HAP-1 (cell line): ENCODE results near the gene DNMT3A.

Experiments used
- DNase-seq, 2 experiments: peaks; one replicate each; pipeline ENCODE4 v3.0.0-alpha.2; 2016 to 2020; ENCODE audit warnings: low spot score in 2 of 2
- H3K27me3 ChIP-seq: fragments of 250-450 bp; sonication (Bioruptor Pico); 2 replicates; pipeline ENCODE4 v1.5.1; 2020; ENCODE audit warnings: low read depth, mild to moderate bottlenecking, moderate library complexity
- H3K36me3 ChIP-seq: fragments of 250-450 bp; sonication (Bioruptor Pico); replicated peaks from 2 replicates; pipeline ENCODE4 v1.5.1; 2020; ENCODE audit warnings: mild to moderate bottlenecking
- H3K4me1 ChIP-seq: fragments of 250-450 bp; sonication (Bioruptor Pico); 2 replicates; pipeline ENCODE4 v1.5.1; 2020; ENCODE audit warnings: mild to moderate bottlenecking
- H3K4me3 ChIP-seq: fragments of 250-450 bp; sonication (Bioruptor Pico); 2 replicates; pipeline ENCODE4 v1.5.1; 2020; ENCODE audit warnings: mild to moderate bottlenecking, moderate library complexity
- H3K9me3 ChIP-seq: fragments of 250-450 bp; sonication (Bioruptor Pico); 2 replicates; pipeline ENCODE4 v1.5.1; 2020; ENCODE audit warnings: mild to moderate bottlenecking, moderate library complexity
- in situ Hi-C: fragments of 300-500 bp; cut with MboI; formaldehyde crosslinking; loops from 3 replicates; pipeline ENCODE4 v1.14.3; 2020; ENCODE audit warnings: low sequenced_read_pairs, inconsistent platforms, mixed read lengths

Gene DNMT3A

GRCh38 chr2:25322312-25322711 lies 19.4 kb downstream of the DNMT3A start:
- Histone ChIP-seq H3K4me3 (no peak overlapping the region), H3K9me3 (no peaks in the 10 kb centered on the region), H3K4me1 (peaks cover 8% of the 10 kb centered on the region), H3K36me3 (no peaks in the 10 kb centered on the region), H3K27me3 (no peaks in the 10 kb centered on the region)
- no peak for DNase-seq
- in situ Hi-C loops: no loop called here

- no peaks in the 10 kb centered on the region for H3K9me3 ChIP-seq
- H3K36me3 ChIP-seq: no peaks in the 10 kb centered on the region
- no peak overlapping the region for H3K4me3 ChIP-seq
- H3K4me1 ChIP-seq: peaks cover 8% of the 10 kb centered on the region
- in situ Hi-C loops: no loop called here
- DNase-seq: no peak
- H3K27me3 ChIP-seq: no peaks in the 10 kb centered on the region
These were observed 21.6 kb downstream of the DNMT3A start for GRCh38 chr2:25320077-25320476.

- Histone ChIP-seq H3K4me1 (peaks cover 5% of the 10 kb centered on the region; the same call in 1 of the 2 replicates), H3K27me3 (no peaks in the 10 kb centered on the region), H3K36me3 (no peaks in the 10 kb centered on the region; the same call in 1 of the 2 replicates), H3K4me3 (no peak overlapping the region), H3K9me3 (no peaks in the 10 kb centered on the region)
- in situ Hi-C loops: no loop called here
- no peak for DNase-seq
These were observed 25.6 kb downstream of the DNMT3A start for GRCh38 chr2:25316101-25316500.

GRCh38 chr2:25315316-25315680 lies 26.4 kb downstream of the DNMT3A start:
- Histone ChIP-seq H3K27me3 (no peaks in the 10 kb centered on the region), H3K4me1 (peaks cover 5% of the 10 kb centered on the region; the same call in 1 of the 2 replicates), H3K36me3 (no peaks in the 10 kb centered on the region; the same call in 1 of the 2 replicates), H3K4me3 (no peak overlapping the region), H3K9me3 (no peaks in the 10 kb centered on the region)
- no peak for DNase-seq
- in situ Hi-C loops: no loop called here

GRCh38 chr2:25314514-25315315 lies 27.0 kb downstream of the DNMT3A start:
- Histone ChIP-seq H3K9me3 (no peaks in the 10 kb centered on the region), H3K4me1 (peaks cover 5% of the 10 kb centered on the region; the same call in 1 of the 2 replicates), H3K36me3 (no peaks in the 10 kb centered on the region; the same call in 1 of the 2 replicates), H3K27me3 (no peaks in the 10 kb centered on the region), H3K4me3 (no peak overlapping the region)
- DNase-seq: peak in 1 of 2 experiments; percentile 64
- in situ Hi-C loops: no loop called here

GRCh38 chr2:25313711-25314513 lies 27.8 kb downstream of the DNMT3A start:
- no peak overlapping the region for H3K4me3 ChIP-seq
- H3K9me3 ChIP-seq: no peaks in the 10 kb centered on the region
- H3K4me1 ChIP-seq: peaks cover 5% of the 10 kb centered on the region; the same call in 1 of the 2 replicates
- no peaks in the 10 kb centered on the region for H3K27me3 ChIP-seq
- H3K36me3 ChIP-seq: no peaks in the 10 kb centered on the region; the same call in 1 of the 2 replicates
- in situ Hi-C loops: no loop called here
- DNase-seq: no peak

- in situ Hi-C loops: no loop called here
- no peaks in the 10 kb centered on the region; the same call in 1 of the 2 replicates for H3K36me3 ChIP-seq
- no peaks in the 10 kb centered on the region for H3K27me3 ChIP-seq
- DNase-seq: no peak
- no peaks in the 10 kb centered on the region for H3K9me3 ChIP-seq
- no peak overlapping the region for H3K4me3 ChIP-seq
- peaks cover 5% of the 10 kb centered on the region; the same call in 1 of the 2 replicates for H3K4me1 ChIP-seq
These were observed 28.6 kb downstream of the DNMT3A start for GRCh38 chr2:25312958-25313710.

- Histone ChIP-seq H3K27me3 (no peaks in the 10 kb centered on the region), H3K4me1 (peaks cover 5% of the 10 kb centered on the region; the same call in 1 of the 2 replicates), H3K36me3 (no peaks in the 10 kb centered on the region; the same call in 1 of the 2 replicates), H3K9me3 (no peaks in the 10 kb centered on the region), H3K4me3 (no peak overlapping the region)
- DNase-seq: no peak
- in situ Hi-C loops: no loop called here
These were observed 29.7 kb downstream of the DNMT3A start for GRCh38 chr2:25311865-25312575.

GRCh38 chr2:25310965-25311864 lies 30.5 kb downstream of the DNMT3A start:
- DNase-seq: peak; percentile 9 to 24
- in situ Hi-C loops: no loop called here
- H3K36me3 ChIP-seq: no peaks in the 10 kb centered on the region; the same call in 1 of the 2 replicates
- H3K27me3 ChIP-seq: no peaks in the 10 kb centered on the region
- H3K4me1 ChIP-seq: peaks cover 5% of the 10 kb centered on the region; the same call in 1 of the 2 replicates
- no peak overlapping the region for H3K4me3 ChIP-seq
- H3K9me3 ChIP-seq: no peaks in the 10 kb centered on the region

- no peaks in the 10 kb centered on the region; the same call in 1 of the 2 replicates for H3K36me3 ChIP-seq
- DNase-seq: no peak
- no peaks in the 10 kb centered on the region for H3K9me3 ChIP-seq
- H3K4me1 ChIP-seq: peaks cover 5% of the 10 kb centered on the region; the same call in 1 of the 2 replicates
- no peak overlapping the region for H3K4me3 ChIP-seq
- in situ Hi-C loops: no loop called here
- H3K27me3 ChIP-seq: no peaks in the 10 kb centered on the region
These were observed 31.1 kb downstream of the DNMT3A start for GRCh38 chr2:25310709-25310964.

- Histone ChIP-seq H3K4me3 (no peak overlapping the region), H3K4me1 (peaks cover 5% of the 10 kb centered on the region; the same call in 1 of the 2 replicates), H3K27me3 (no peaks in the 10 kb centered on the region), H3K9me3 (no peaks in the 10 kb centered on the region), H3K36me3 (no peaks in the 10 kb centered on the region; the same call in 1 of the 2 replicates)
- in situ Hi-C loops: no loop called here
- peak; percentile 35 to 81 for DNase-seq
These were observed 32.3 kb downstream of the DNMT3A start for GRCh38 chr2:25309402-25309801.

- no peaks in the 10 kb centered on the region for H3K27me3 ChIP-seq
- H3K36me3 ChIP-seq: no peaks in the 10 kb centered on the region; the same call in 1 of the 2 replicates
- no peak overlapping the region for H3K4me3 ChIP-seq
- no peak for DNase-seq
- peaks cover 5% of the 10 kb centered on the region; the same call in 1 of the 2 replicates for H3K4me1 ChIP-seq
- no peaks in the 10 kb centered on the region for H3K9me3 ChIP-seq
- in situ Hi-C loops: no loop called here
These were observed 33.1 kb downstream of the DNMT3A start for GRCh38 chr2:25308599-25308998.
